Common myeloid progenitor, CD34-positive (primary cell): ENCODE results near the gene GREM1.

Experiments
- CTCF ChIA-PET: fragments of 350-600 bp; sonication (Branson Sonifier 250); formaldehyde crosslinking; loops from one replicate; lab custom pipeline; 2021; ENCODE audit warnings: antibody characterized with exemption; lab: Charles Lee
- POLR2A ChIA-PET: fragments of 350-600 bp; sonication (Branson Sonifier 250); formaldehyde crosslinking; loops from one replicate; lab custom pipeline; 2021; ENCODE audit warnings: antibody characterized with exemption; lab: Charles Lee
- DNase-seq, 3 donors: peaks; one replicate each; pipeline versions ENCODE4 v3.0.0 to v3.0.0-alpha.2; 2013
- H3K27ac ChIP-seq, 2 experiments: 1 replicate in 1 of 2; 2 replicates in 1 of 2; pipeline ENCODE4 v1.7.0; 2013; ENCODE audit warnings: inconsistent platforms in 2 of 2, low read length in 2 of 2, mild to moderate bottlenecking in 2 of 2, low read depth in 1 of 2, moderate library complexity in 1 of 2; ENCODE audit not compliant: severe bottlenecking in 2 of 2, insufficient read depth in 1 of 2, poor library complexity in 1 of 2
- H3K27me3 ChIP-seq, 5 experiments: replicated peaks in 2 of 5; 1 replicate in 3 of 5; 2 replicates in 2 of 5; pipeline versions ENCODE4 v1.6.1 to v1.7.0; 2013; ENCODE audit warnings: low read length in 4 of 5, mild to moderate bottlenecking in 2 of 5, moderate library complexity in 2 of 5, inconsistent platforms in 1 of 5; ENCODE audit not compliant: insufficient read depth in 5 of 5, control insufficient read depth in 4 of 5
- H3K36me3 ChIP-seq, 4 experiments: 1 replicate in 2 of 4; 2 replicates in 2 of 4; pipeline versions ENCODE4 v1.6.1 to v1.7.0; 2013; ENCODE audit warnings: low read length in 3 of 4, control low read depth in 1 of 4, mild to moderate bottlenecking in 1 of 4; ENCODE audit not compliant: control insufficient read depth in 4 of 4, insufficient read depth in 4 of 4
- H3K4me1 ChIP-seq, 4 experiments: 1 replicate in 3 of 4; 2 replicates in 1 of 4; pipeline versions ENCODE4 v1.6.1 to v1.7.1; 2013; ENCODE audit warnings: low read length in 3 of 4, mild to moderate bottlenecking in 3 of 4, control low read depth in 1 of 4, inconsistent platforms in 1 of 4, moderate library complexity in 1 of 4; ENCODE audit not compliant: control insufficient read depth in 4 of 4, insufficient read depth in 4 of 4; ENCODE audit errors: control extremely low read depth in 1 of 4
- H3K4me3 ChIP-seq, 7 experiments: 1 replicate in 4 of 7; 2 replicates in 3 of 7; pipeline versions ENCODE4 v1.5.1 to v1.7.0; 2013; ENCODE audit warnings: mild to moderate bottlenecking in 7 of 7, low read length in 6 of 7, moderate library complexity in 6 of 7, inconsistent platforms in 2 of 7, low read depth in 2 of 7, control low read depth in 1 of 7; ENCODE audit not compliant: insufficient read depth in 4 of 7, control insufficient read depth in 1 of 7; ENCODE audit errors: extremely low read depth in 1 of 7
- H3K9me3 ChIP-seq, 5 experiments: 1 replicate in 4 of 5; 2 replicates in 1 of 5; pipeline versions ENCODE4 v1.6.1 to v1.7.1; 2013; ENCODE audit warnings: low read length in 4 of 5, mild to moderate bottlenecking in 2 of 5, inconsistent platforms in 1 of 5, low read depth in 1 of 5, moderate library complexity in 1 of 5; ENCODE audit not compliant: control insufficient read depth in 4 of 5, insufficient read depth in 2 of 5; ENCODE audit errors: control extremely low read depth in 1 of 5
- WGBS: methylation state at CpG from one replicate; pipeline ENCODE4 v1.1.5; 2013; ENCODE audit not compliant: insufficient coverage; 5-methylcytosine and 5-hydroxymethylcytosine counted together

The GREM1 gene

DNA sequence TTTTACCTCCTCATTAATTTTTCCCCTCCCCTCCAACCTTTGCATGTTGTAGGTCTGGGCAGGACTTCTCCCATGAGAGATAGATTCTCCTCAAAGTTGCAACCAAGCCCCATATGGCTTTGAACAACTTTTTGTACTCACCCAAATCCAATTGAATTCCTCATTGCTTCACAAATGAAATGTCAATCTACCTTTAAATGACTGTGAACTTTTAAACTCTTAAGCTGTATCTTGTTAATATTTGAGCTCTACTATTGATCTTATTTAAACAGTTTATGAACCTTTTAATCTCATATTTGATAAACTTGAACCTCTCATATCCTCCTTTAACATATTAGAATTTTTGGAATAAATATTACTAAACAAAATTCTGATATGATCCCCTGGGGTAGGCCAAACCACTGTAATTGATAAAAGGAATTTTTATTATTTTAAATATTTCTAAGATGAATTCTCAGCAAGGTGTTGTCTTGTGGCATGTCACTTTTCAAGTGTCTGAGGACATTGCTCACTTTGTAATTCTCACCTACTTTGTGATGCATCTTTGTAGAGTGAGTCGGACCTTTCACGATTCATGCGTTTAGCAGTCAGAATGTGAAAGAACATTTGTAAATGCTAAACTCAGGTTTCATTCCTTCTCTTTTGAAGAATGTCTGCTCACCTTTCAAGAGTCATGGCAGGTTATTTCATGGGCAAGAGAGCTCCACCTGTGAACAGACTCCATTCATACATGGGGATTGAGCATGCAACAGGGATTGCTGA is 23.4 kb upstream of the GREM1 start:
- H3K4me1 ChIP-seq = no peaks in the 10 kb centered on the region
- H3K9me3 ChIP-seq = no peaks in the 10 kb centered on the region
- H3K36me3 ChIP-seq = no peaks in the 10 kb centered on the region
- DNase-seq = no peak
- 100% methylated on average over 1 of the region's 3 CpGs for WGBS
- H3K4me3 ChIP-seq = no peak overlapping the region
- CTCF ChIA-PET = no interaction called here
- POLR2A ChIA-PET = no interaction called here
- no peak overlapping the region for H3K27ac ChIP-seq
- H3K27me3 ChIP-seq = peaks cover 0 to 3% (median 0%) of the 10 kb centered on the region in 5 experiments

DNA sequence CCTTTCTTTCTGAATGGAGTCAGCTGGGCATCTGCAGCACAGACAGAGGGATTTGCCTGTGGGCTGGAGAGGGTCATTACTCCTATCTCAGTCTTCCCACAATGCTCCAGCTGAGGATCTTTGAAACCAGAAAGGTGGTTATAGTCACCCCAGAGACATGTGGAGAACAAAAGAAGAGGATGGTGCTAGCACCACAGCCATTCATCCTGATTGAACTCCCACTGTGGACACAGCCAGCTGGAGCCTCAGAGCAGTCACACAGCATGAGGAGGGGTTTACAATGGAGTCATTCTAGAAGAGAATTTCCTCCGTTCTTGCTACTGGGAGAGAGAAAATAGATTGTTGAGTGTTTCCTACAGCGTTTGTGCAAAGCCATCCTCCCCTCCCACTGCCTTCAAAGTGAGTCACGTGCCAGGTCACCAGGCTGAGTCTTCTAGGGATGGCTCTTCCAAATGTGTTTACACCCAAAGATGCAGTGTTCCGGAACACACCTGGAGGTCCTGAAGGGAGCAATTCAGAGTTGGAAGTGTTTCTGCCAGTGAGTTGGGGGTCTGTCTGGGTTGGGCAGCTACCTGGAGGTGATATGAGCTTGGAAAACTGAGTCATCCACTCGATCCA is 18.9 kb upstream of the GREM1 start:
- DNase-seq = no peak
- 100% methylated on average over 2 of the region's 5 CpGs for WGBS
- no peaks in the 10 kb centered on the region for H3K36me3 ChIP-seq

GRCh38 chr15:32700501-32701150 is 17.2 kb upstream of the GREM1 start:
- CTCF ChIA-PET = no interaction called here

More for the DNA sequence above, 18.9 kb upstream of the GREM1 start:
- ChIA-PET POLR2A (no interaction called here), CTCF (no interaction called here)
- Histone ChIP-seq H3K27me3 (peaks cover 0 to 11% (median under 1%) of the 10 kb centered on the region in 5 experiments), H3K9me3 (no peaks in the 10 kb centered on the region), H3K4me3 (no peak overlapping the region), H3K4me1 (no peaks in the 10 kb centered on the region), H3K27ac (no peak overlapping the region)

GRCh38 chr15:32701863-32702262 is 15.9 kb upstream of the GREM1 start:
- CTCF ChIA-PET = no interaction called here
- POLR2A ChIA-PET = no interaction called here

More at GRCh38 chr15:32700501-32701150, 17.2 kb upstream of the GREM1 start:
- Histone ChIP-seq H3K4me3 (no peak overlapping the region), H3K9me3 (no peaks in the 10 kb centered on the region), H3K4me1 (no peaks in the 10 kb centered on the region), H3K27me3 (peaks cover 0 to 14% (median 8%) of the 10 kb centered on the region in 5 experiments), H3K36me3 (no peaks in the 10 kb centered on the region), H3K27ac (no peak overlapping the region)
- POLR2A ChIA-PET = no interaction called here
- 93% methylated on average over 8 of the region's 14 CpGs for WGBS
- no peak for DNase-seq

GRCh38 chr15:32704395-32704981 is 13.3 kb upstream of the GREM1 start:
- WGBS = 96% methylated on average over 4 of the region's 8 CpGs
- Histone ChIP-seq H3K27me3 (peaks cover 2 to 44% (median 17%) of the 10 kb centered on the region in 5 experiments), H3K36me3 (no peaks in the 10 kb centered on the region), H3K4me3 (no peak overlapping the region), H3K9me3 (no peaks in the 10 kb centered on the region), H3K27ac (no peak overlapping the region), H3K4me1 (no peaks in the 10 kb centered on the region)
- ChIA-PET CTCF (interaction anchor here (0.8 to 1.6 kb wide), 2 partner anchors 18 to 25 kb away, joined by 3 read pairs; no protein-coding TSS in a partner anchor), POLR2A (no interaction called here)
- no peak for DNase-seq

More at GRCh38 chr15:32701863-32702262, 15.9 kb upstream of the GREM1 start:
- Histone ChIP-seq H3K4me1 (no peaks in the 10 kb centered on the region), H3K27me3 (peaks cover 0 to 21% (median 12%) of the 10 kb centered on the region in 5 experiments), H3K36me3 (no peaks in the 10 kb centered on the region), H3K9me3 (no peaks in the 10 kb centered on the region), H3K27ac (no peak overlapping the region), H3K4me3 (no peak overlapping the region)
- 100% methylated on average over 1 of the region's 3 CpGs for WGBS
- DNase-seq = no peak

DNA sequence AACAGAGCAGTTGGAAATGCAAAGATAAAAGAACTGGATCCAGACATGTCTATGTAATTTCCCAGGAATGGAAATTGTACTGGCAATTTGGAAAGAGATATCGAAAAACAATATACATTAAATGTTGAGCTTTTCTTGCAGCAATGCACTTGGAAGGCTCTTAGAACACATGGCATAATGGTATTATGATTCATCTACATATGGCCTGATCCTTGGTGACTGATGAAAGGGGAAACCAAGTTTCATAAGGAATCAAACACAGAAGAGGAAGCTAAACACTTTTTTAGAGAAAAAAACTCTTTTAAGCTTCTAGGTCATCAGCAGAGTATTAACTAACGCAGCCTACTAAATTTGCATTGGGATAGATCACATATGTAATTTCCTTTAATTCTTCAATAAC is 12.4 kb upstream of the GREM1 start:
- Histone ChIP-seq H3K4me3 (no peak overlapping the region), H3K9me3 (no peaks in the 10 kb centered on the region), H3K4me1 (no peaks in the 10 kb centered on the region), H3K27ac (no peak overlapping the region), H3K36me3 (no peaks in the 10 kb centered on the region), H3K27me3 (peaks cover 4 to 52% (median 17%) of the 10 kb centered on the region in 5 experiments)
- ChIA-PET POLR2A (no interaction called here), CTCF (interaction anchor here (1.6 kb wide), 1 partner anchor 19 kb away, joined by 3 read pairs; no protein-coding TSS in a partner anchor)
- DNase-seq = no peak
- WGBS = 100% methylated on average over 1 of the region's 2 CpGs
